Activated CD4-positive, alpha-beta T cell treated with anti-CD3 and anti-CD28 coated beads, Interleukin-2, amount 50 U/mL, for 24 hours (primary cell): Measurements from ENCODE around the gene GABPB2.

Source experiments
- DNase-seq, 2 donors: peaks; one replicate each; pipeline ENCODE4 v3.0.0-alpha.2; 2020; ENCODE audit warnings: low read depth in 1 of 2, low spot score in 1 of 2

GABPB2 gene

GRCh38 chr1:151133018-151133806 is 62.7 kb downstream of the GABPB2 start:
- DNase-seq, result no peak

- DNase-seq, result no peak
These were observed 63.8 kb downstream of the GABPB2 start for GRCh38 chr1:151134396-151134795.

- no peak for DNase-seq
These were observed 64.4 kb downstream of the GABPB2 start for GRCh38 chr1:151134991-151135390.

- no peak for DNase-seq
These were observed 65.1 kb downstream of the GABPB2 start for GRCh38 chr1:151135433-151136385.

- DNase-seq, result no peak
These were observed 67.2 kb downstream of the GABPB2 start for GRCh38 chr1:151137789-151138188.

GRCh38 chr1:151142411-151143056 is 72.0 kb downstream of the GABPB2 start:
- no peak for DNase-seq

GRCh38 chr1:151143057-151143435 is 72.5 kb downstream of the GABPB2 start:
- DNase-seq, result no peak

- no peak for DNase-seq
These were observed 73.4 kb downstream of the GABPB2 start for GRCh38 chr1:151143986-151144385.

- no peak for DNase-seq
These were observed 74.1 kb downstream of the GABPB2 start for GRCh38 chr1:151144474-151145303.

GRCh38 chr1:151145304-151146071 is 74.9 kb downstream of the GABPB2 start:
- DNase-seq, result no peak

GRCh38 chr1:151146072-151146411 is 75.5 kb downstream of the GABPB2 start:
- DNase-seq, result no peak

- peak; percentile 55 to 81 for DNase-seq
These were observed 76.0 kb downstream of the GABPB2 start, which contains the start of gene SEMA6C for GRCh38 chr1:151146412-151147131. Gene SEMA6C, minus strand, starts transcription at chr1:151146631. Its CDS starts 4,010 bp downstream, at chr1:151142621.

GRCh38 chr1:151147132-151147503 is 76.6 kb downstream of the GABPB2 start:
- no peak for DNase-seq

- no peak for DNase-seq
These were observed 77.1 kb downstream of the GABPB2 start for GRCh38 chr1:151147665-151148064.

- peak in 1 of 2 donors; percentile 68 for DNase-seq
These were observed 85.9 kb downstream of the GABPB2 start, which contains the start of gene TNFAIP8L2 for GRCh38 chr1:151156515-151156819. Gene TNFAIP8L2, plus strand, starts transcription at chr1:151156649. Its CDS starts 2,049 bp downstream, at chr1:151158698.

GRCh38 chr1:151157067-151157531 is 86.5 kb downstream of the GABPB2 start:
- DNase-seq, result no peak

- DNase-seq, result no peak
These were observed 87.8 kb downstream of the GABPB2 start for GRCh38 chr1:151158326-151158725.

- DNase-seq, result no peak
These were observed 88.2 kb downstream of the GABPB2 start for GRCh38 chr1:151158751-151159251.

- no peak for DNase-seq
These were observed 88.8 kb downstream of the GABPB2 start for GRCh38 chr1:151159373-151159772.
